Hair follicle dermal papilla cell (primary cell): Measurements from ENCODE around the gene SLC51A. TPM values are rescaled to one million over a fixed set of nuclear protein-coding genes. Genes with fewer than 3 reads are reported as not detected.

Experiments
- small RNA-seq: library from RNA; depleted of rRNA; stranded (forward); fragments of <200 nt; gene quantifications from one replicate; pipeline ENCODE3, GENCODE V24; 2012
- total RNA-seq: library from RNA; depleted of rRNA; stranded (reverse); fragments of >200 nt; gene quantifications from 2 replicates; pipeline ENCODE4 v1.2.3, GENCODE V29; 2012

The SLC51A gene
- total RNA-seq = not detected in 2 replicates

GRCh38 chr3:196216089-196216564 lies at the start of gene SLC51A:
Gene SLC51A, plus strand, starts transcription at chr3:196216534. Its CDS starts 179 bp downstream, at chr3:196216713.

DNA sequence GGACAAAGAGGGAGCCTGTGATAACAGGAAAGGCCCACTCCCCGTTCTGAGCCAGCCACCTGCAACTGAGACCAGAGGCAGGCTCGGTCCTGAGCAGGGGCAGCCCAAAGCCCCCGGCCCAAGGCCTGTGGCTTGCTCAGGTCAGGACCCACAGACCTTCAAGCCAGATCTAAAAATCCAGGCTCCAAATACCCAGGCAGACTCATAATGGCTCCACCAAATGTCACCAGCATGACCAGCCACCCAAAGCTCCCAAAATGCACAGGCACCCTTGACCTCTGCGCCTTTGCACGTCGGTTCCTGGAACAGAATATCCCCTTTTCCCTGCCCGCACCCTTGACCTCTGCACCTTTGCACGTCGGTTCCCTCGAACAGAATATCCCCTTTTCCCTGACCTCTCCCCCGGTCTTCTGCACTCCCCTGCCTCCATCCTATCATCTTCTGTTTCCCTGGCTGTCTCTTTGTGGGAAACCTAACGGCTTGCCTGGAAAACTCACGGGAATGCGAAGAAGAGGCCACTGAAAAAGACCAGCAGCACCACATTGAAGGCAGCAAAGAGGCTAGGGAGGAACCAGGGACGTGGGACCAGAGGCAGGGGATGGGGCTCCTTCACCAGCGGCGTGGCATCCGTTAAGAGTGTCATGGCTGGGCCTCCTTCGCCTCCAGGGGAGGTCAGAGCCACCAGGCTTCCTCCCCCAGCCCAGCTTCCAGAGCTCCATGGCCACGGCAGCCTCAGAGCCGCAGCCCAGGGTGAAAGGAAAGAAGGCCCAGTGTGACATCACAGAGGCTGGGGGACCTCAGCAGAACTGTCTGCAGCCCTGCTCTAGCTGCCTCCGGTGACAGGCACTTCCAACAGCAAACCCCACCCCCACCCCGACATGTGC lies 5.4 kb upstream of the SLC51A start, which contains the start of gene ZDHHC19:
TSS of gene ZDHHC19 (minus strand) at position 728 of the 884 bp plus-strand sequence. CDS start at position 643, 85 bp downstream.

Small RNA genes lying within 50 kb of the gene (small RNA-seq; reads per million reads assigned to genes)
- gene RF00019 = not detected

Other genes starting within 250 kb of the SLC51A start
- 84.5 and 94.8 TPM in 2 replicates for gene TFRC, start 134.4 kb upstream of the SLC51A start, total RNA-seq
- not detected in 2 replicates for gene ZDHHC19, start 5.1 kb upstream of the SLC51A start, total RNA-seq
- 144 and 152 TPM in 2 replicates for gene PCYT1A, start 71.2 kb downstream of the SLC51A start, total RNA-seq
- 3.9 and 5.6 TPM in 2 replicates for gene DYNLT2B, start 101.7 kb downstream of the SLC51A start, total RNA-seq
- 0.49 TPM in 1 of 2 replicates, not detected in the other for gene TM4SF19, start 121.9 kb downstream of the SLC51A start, total RNA-seq
- gene UBXN7, start 215.9 kb downstream of the SLC51A start, total RNA-seq = 22.8 and 24.0 TPM in 2 replicates